ENCODE results near the gene PXDC1. TPM values are rescaled to one million over a fixed set of nuclear protein-coding genes. Genes with fewer than 3 reads are reported as not detected.

PXDC1 gene
- polyA plus RNA-seq, 1 experiment = 24.0 TPM

DNA sequence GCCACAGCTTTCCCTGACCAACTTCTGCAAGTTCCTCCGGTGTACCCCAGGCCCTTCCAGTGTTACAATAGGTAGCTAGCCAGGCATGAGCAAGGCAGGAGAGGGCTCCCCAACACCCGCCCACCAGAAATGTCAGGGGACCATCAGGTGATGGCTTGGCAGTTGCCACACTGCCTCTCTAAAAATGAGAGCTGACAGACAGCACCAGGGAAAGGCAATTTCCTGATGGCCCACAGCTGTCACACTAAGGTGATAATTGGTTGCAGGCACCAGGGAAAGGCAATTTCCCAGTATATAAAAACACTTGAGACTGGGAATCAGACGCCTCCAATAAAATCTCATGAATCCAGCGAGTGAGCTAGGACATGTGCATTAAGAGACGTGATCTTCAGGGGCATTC lies 49.9 kb downstream of the PXDC1 start:
- Histone ChIP-seq H3K36me3 (ENCODE audit: control insufficient read depth, insufficient read depth, low read length) (no peaks in the 10 kb centered on the region; the same call in 1 of the 2 replicates), H3K4me3 (ENCODE audit: low read depth, low read length) (no peak overlapping the region), H3K27me3 (ENCODE audit: control insufficient read depth, insufficient read depth, low read length) (no peaks in the 10 kb centered on the region)
- ChIA-PET POLR2A (no interaction called here), CTCF (interaction anchor here (1.0 kb wide), 1 partner anchor 291 kb away, joined by 4 read pairs; no protein-coding TSS in a partner anchor)
- TF ChIP-seq, protein P1, sequence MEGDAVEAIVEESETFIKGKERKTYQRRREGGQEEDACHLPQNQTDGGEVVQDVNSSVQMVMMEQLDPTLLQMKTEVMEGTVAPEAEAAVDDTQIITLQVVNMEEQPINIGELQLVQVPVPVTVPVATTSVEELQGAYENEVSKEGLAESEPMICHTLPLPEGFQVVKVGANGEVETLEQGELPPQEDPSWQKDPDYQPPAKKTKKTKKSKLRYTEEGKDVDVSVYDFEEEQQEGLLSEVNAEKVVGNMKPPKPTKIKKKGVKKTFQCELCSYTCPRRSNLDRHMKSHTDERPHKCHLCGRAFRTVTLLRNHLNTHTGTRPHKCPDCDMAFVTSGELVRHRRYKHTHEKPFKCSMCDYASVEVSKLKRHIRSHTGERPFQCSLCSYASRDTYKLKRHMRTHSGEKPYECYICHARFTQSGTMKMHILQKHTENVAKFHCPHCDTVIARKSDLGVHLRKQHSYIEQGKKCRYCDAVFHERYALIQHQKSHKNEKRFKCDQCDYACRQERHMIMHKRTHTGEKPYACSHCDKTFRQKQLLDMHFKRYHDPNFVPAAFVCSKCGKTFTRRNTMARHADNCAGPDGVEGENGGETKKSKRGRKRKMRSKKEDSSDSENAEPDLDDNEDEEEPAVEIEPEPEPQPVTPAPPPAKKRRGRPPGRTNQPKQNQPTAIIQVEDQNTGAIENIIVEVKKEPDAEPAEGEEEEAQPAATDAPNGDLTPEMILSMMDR (IDR thresholded peaks at IDR 0.05; ENCODE audit: insufficient read depth, low read depth, low read length) = no peak
- DNase-seq (ENCODE audit: low read depth) = no peak

DNA sequence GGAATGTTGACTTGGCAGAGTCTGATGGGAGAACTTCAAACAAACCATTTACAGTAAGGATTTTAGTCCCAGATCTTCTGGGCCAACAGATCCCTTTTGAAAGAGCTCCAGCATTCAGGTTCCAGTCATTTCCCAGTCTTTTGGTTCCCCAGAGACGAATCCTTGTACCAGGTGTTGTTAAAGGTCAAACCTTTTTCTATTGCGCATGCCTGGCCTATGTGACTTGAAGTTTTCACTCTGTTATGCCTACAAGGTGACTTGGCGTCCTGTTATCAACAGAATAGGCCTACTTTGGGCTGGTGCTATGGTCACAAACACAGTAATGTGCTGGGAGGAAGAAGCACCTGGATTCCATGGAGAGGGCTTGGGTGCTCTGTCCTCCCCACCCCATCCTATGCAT lies 52.3 kb downstream of the PXDC1 start:
- ChIA-PET POLR2A (no interaction called here), CTCF (interaction anchor here (1.3 to 2.0 kb wide), 2 partner anchors 11 to 12 kb away, joined by 4 to 5 read pairs; no protein-coding TSS in a partner anchor)
- Histone ChIP-seq H3K36me3 (ENCODE audit: control insufficient read depth, insufficient read depth, low read length) (no peaks in the 10 kb centered on the region; the same call in 1 of the 2 replicates), H3K27me3 (ENCODE audit: control insufficient read depth, insufficient read depth, low read length) (no peaks in the 10 kb centered on the region), H3K4me3 (ENCODE audit: low read depth, low read length) (no peak overlapping the region)
- no peak for DNase-seq (ENCODE audit: low read depth)
- TF ChIP-seq, protein P1 (IDR thresholded peaks at IDR 0.05; ENCODE audit: insufficient read depth, low read depth, low read length) = no peak

DNA sequence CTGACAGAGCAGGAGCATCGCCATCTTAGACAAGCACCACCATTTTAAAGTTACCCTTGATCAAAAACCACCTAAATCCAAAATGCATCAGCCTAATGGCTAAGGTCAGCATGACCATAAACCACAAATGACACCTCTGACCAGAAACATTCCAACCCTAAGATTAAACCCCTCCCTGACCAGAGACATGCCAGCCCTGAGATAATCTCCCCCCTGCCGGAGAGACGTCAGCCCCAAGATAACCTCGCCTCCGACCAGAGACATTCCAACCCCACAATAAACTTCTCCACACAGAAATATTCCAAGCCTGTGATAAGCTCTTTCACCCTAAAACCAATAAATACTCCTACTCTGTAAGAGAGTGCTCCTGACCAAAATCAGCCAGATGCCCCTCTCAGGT lies 53.5 kb downstream of the PXDC1 start:
- no peaks in the 10 kb centered on the region for H3K27me3 ChIP-seq (ENCODE audit: control insufficient read depth, insufficient read depth, low read length)
- H3K4me3 ChIP-seq (ENCODE audit: low read depth, low read length) = no peak overlapping the region
- ChIA-PET CTCF (interaction anchor here (1.3 to 2.0 kb wide), 2 partner anchors 9 to 14 kb away, joined by 4 to 5 read pairs; no protein-coding TSS in a partner anchor), POLR2A (no interaction called here)
- no peaks in the 10 kb centered on the region; the same call in 1 of the 2 replicates for H3K36me3 ChIP-seq (ENCODE audit: control insufficient read depth, insufficient read depth, low read length)
- no peak for DNase-seq (ENCODE audit: low read depth)
- TF ChIP-seq, protein P1 (IDR thresholded peaks at IDR 0.05; ENCODE audit: insufficient read depth, low read depth, low read length) = no peak

DNA sequence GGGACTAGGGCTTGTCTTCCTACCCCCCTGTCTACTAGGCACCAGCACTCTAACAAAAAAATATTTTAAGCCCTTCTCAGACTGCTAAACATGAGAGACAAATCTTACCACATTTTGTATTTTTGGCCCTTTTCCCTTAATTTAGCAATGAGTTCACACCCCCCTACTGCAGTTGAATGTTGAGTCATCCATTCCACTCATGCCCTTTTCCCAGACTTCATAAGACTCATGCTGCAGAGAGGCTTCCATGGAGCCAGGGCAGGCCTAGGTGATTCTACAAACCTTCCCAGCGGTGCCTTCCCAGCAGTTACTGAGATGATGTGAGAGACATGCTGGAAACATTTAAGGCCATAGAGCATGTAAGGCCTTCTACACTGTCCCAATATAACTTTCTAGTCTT lies 53.9 kb downstream of the PXDC1 start:
- CTCF ChIA-PET = no interaction called here
- Histone ChIP-seq H3K36me3 (ENCODE audit: control insufficient read depth, insufficient read depth, low read length) (no peaks in the 10 kb centered on the region; the same call in 1 of the 2 replicates), H3K4me3 (ENCODE audit: low read depth, low read length) (no peak overlapping the region), H3K27me3 (ENCODE audit: control insufficient read depth, insufficient read depth, low read length) (no peaks in the 10 kb centered on the region)
- POLR2A ChIA-PET = no interaction called here
- TF ChIP-seq, protein P1 (IDR thresholded peaks at IDR 0.05; ENCODE audit: insufficient read depth, low read depth, low read length) = no peak
- peak; percentile 88 for DNase-seq (ENCODE audit: low read depth)

DNA sequence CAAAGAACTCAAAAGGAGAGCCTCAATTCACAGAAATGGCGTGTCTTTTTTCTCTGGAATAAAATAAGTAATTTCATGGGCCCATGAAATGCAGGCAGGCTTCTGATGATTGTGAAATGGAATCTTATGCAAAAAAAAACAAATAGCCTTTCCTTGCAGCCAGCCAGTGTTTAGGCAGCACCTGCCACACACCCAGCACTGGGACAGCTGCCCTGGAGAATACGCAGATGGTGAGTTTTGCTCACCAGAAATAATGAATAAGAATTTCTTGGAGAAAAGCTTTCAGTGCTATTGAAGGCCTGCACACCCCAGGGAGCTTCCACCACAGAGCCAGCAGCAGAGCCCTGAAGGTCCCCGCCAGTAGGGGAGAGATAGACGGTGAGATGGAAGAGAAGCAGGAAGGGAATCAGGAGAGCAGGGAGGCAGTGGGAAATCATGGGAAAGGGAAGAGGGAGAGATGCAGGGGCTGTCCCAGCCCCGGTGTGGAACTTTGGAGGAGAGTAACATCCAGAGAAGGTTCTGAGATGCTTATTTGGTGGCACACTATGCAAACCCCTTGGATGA lies 54.9 kb downstream of the PXDC1 start:
- TF ChIP-seq, protein P1 (IDR thresholded peaks at IDR 0.05; ENCODE audit: insufficient read depth, low read depth, low read length) = no peak
- CTCF ChIA-PET = interaction anchor here (0.7 kb wide), 1 partner anchor 346 kb away, joined by 5 read pairs; no protein-coding TSS in a partner anchor

More for the DNA sequence above, 54.9 kb downstream of the PXDC1 start:
- POLR2A ChIA-PET = no interaction called here
- Histone ChIP-seq H3K36me3 (ENCODE audit: control insufficient read depth, insufficient read depth, low read length) (no peaks in the 10 kb centered on the region), H3K27me3 (ENCODE audit: control insufficient read depth, insufficient read depth, low read length) (no peaks in the 10 kb centered on the region), H3K4me3 (ENCODE audit: low read depth, low read length) (no peak overlapping the region)
- no peak for DNase-seq (ENCODE audit: low read depth)
